Measurements from ENCODE around the gene WWOX.
A peak's percentile ranks its signal among the peaks of the same experiment; 100 is the strongest.

WWOX gene

GRCh38 chr16:78633551-78633950 lies 534.1 kb downstream of the WWOX start:
- no peak for DNase-seq (ENCODE audit: extremely low read depth in 1 of 2, low read depth in 1 of 2)

- DNase-seq (ENCODE audit: extremely low read depth in 1 of 2, low read depth in 1 of 2), result no peak
These were observed 536.4 kb downstream of the WWOX start for GRCh38 chr16:78635807-78636206.

- DNase-seq (ENCODE audit: extremely low read depth in 1 of 2, low read depth in 1 of 2), result no peak
These were observed 538.9 kb downstream of the WWOX start for GRCh38 chr16:78638371-78638770.

GRCh38 chr16:78639775-78640174 lies 540.3 kb downstream of the WWOX start:
- peak in 1 of 2 donors; percentile 1 for DNase-seq (ENCODE audit: extremely low read depth in 1 of 2, low read depth in 1 of 2)

- no peak for DNase-seq (ENCODE audit: extremely low read depth in 1 of 2, low read depth in 1 of 2)
These were observed 541.4 kb downstream of the WWOX start for GRCh38 chr16:78640886-78641285.

GRCh38 chr16:78641433-78641832 lies 542.0 kb downstream of the WWOX start:
- DNase-seq (ENCODE audit: extremely low read depth in 1 of 2, low read depth in 1 of 2), result no peak

GRCh38 chr16:78642621-78643285 lies 543.3 kb downstream of the WWOX start:
- DNase-seq (ENCODE audit: extremely low read depth in 1 of 2, low read depth in 1 of 2), result no peak

GRCh38 chr16:78645657-78646056 lies 546.2 kb downstream of the WWOX start:
- no peak for DNase-seq (ENCODE audit: extremely low read depth in 1 of 2, low read depth in 1 of 2)

- DNase-seq (ENCODE audit: extremely low read depth in 1 of 2, low read depth in 1 of 2), result no peak
These were observed 547.6 kb downstream of the WWOX start for GRCh38 chr16:78647019-78647418.

- no peak for DNase-seq (ENCODE audit: extremely low read depth in 1 of 2, low read depth in 1 of 2)
These were observed 548.0 kb downstream of the WWOX start for GRCh38 chr16:78647491-78647890.

GRCh38 chr16:78648517-78648916 lies 549.1 kb downstream of the WWOX start:
- no peak for DNase-seq (ENCODE audit: extremely low read depth in 1 of 2, low read depth in 1 of 2)

- DNase-seq (ENCODE audit: extremely low read depth in 1 of 2, low read depth in 1 of 2), result no peak
These were observed 551.1 kb downstream of the WWOX start for GRCh38 chr16:78650339-78651074.

GRCh38 chr16:78654929-78655328 lies 555.5 kb downstream of the WWOX start:
- no peak for DNase-seq (ENCODE audit: extremely low read depth in 1 of 2, low read depth in 1 of 2)

- no peak for DNase-seq (ENCODE audit: extremely low read depth in 1 of 2, low read depth in 1 of 2)
These were observed 556.1 kb downstream of the WWOX start for GRCh38 chr16:78655331-78656113.

- no peak for DNase-seq (ENCODE audit: extremely low read depth in 1 of 2, low read depth in 1 of 2)
These were observed 557.4 kb downstream of the WWOX start for GRCh38 chr16:78656887-78657286.

- no peak for DNase-seq (ENCODE audit: extremely low read depth in 1 of 2, low read depth in 1 of 2)
These were observed 559.8 kb downstream of the WWOX start for GRCh38 chr16:78659216-78659615.

- DNase-seq (ENCODE audit: extremely low read depth in 1 of 2, low read depth in 1 of 2), result no peak
These were observed 560.3 kb downstream of the WWOX start for GRCh38 chr16:78659668-78660217.

- DNase-seq (ENCODE audit: extremely low read depth in 1 of 2, low read depth in 1 of 2), result no peak
These were observed 561.3 kb downstream of the WWOX start for GRCh38 chr16:78660795-78661194.

GRCh38 chr16:78663690-78664089 lies 564.2 kb downstream of the WWOX start:
- DNase-seq (ENCODE audit: extremely low read depth in 1 of 2, low read depth in 1 of 2), result no peak

GRCh38 chr16:78664811-78665772 lies 565.6 kb downstream of the WWOX start:
- DNase-seq (ENCODE audit: extremely low read depth in 1 of 2, low read depth in 1 of 2), result no peak

Measured in stimulated activated CD8-positive, alpha-beta memory T cell treated with anti-CD3 and anti-CD28 coated beads, Interleukin-7, amount 100 ng/mL, for 48 hours (primary cell).